Measurements from ENCODE around the gene CD99L2. TPM values are rescaled to one million over a fixed set of nuclear protein-coding genes. Genes with fewer than 3 reads are reported as not detected.

The CD99L2 gene
- total RNA-seq, 1 experiment from 2014 or later = 7.3 TPM

GRCh38 chrX:150873616-150874015, 24.9 kb downstream of the CD99L2 start:
- no peak overlapping the region for H3T11ph ChIP-seq (ENCODE audit: low read length)
- no peak overlapping the region for H4K5ac ChIP-seq (ENCODE audit: insufficient read length, low read depth, low read length)
- H3K4me1 ChIP-seq (ENCODE audit: insufficient read depth, low read length) = peaks cover 10% of the 10 kb centered on the region; the same call in 1 of the 2 replicates
- Mint-ChIP-seq H3K4me1 (peaks cover 32 to 36% of the 10 kb centered on the region in 2 experiments), H3K27me3 (ENCODE audit: low read depth) (no peaks in the 10 kb centered on the region), H3K36me3 (ENCODE audit: insufficient read depth in 1 of 3, low read depth in 3 of 3) (peaks cover 18 to 22% (median 20%) of the 10 kb centered on the region in 3 experiments), H3K9me3 (peaks cover 59 to 83% of the 10 kb centered on the region in 2 experiments), H3K4me3 (no peak overlapping the region), H3K27ac (no peak overlapping the region)
- no peak overlapping the region for H3K4ac ChIP-seq (ENCODE audit: low read depth, low read length)
- H3K14ac ChIP-seq (ENCODE audit: insufficient read depth, low read length) = no peak overlapping the region
- H3K23ac ChIP-seq (ENCODE audit: insufficient read length, low read depth, low read length) = no peak overlapping the region
- no peak overlapping the region for H4K91ac ChIP-seq (ENCODE audit: insufficient read length, low read depth, low read length)
- no peak overlapping the region for H3K56ac ChIP-seq (ENCODE audit: insufficient read length, low read depth, low read length)
- H3K79me2 ChIP-seq (ENCODE audit: insufficient read depth, low read length) = peaks cover 2% of the 10 kb centered on the region; the same call in 1 of the 2 replicates
- H2BK15ac ChIP-seq (ENCODE audit: low read depth, low read length) = no peak overlapping the region
- no peak overlapping the region for H2AK5ac ChIP-seq (ENCODE audit: insufficient read length, low read length)
- no peak overlapping the region for H4K8ac ChIP-seq (replicated peaks; ENCODE audit: insufficient read length, low read depth, low read length)
- no peak overlapping the region for H2BK5ac ChIP-seq (ENCODE audit: insufficient read length, low read length)
- no peaks in the 10 kb centered on the region for H3K79me1 ChIP-seq (ENCODE audit: insufficient read depth, low read depth, low read length, poor library complexity, severe bottlenecking)
- no peak for DNase-seq
- H4K20me1 ChIP-seq (ENCODE audit: control insufficient read depth, insufficient read depth, insufficient read length) = no peaks in the 10 kb centered on the region
- H3K9me3 ChIP-seq (ENCODE audit: control insufficient read depth, low read depth, low read length) = peaks cover 6% of the 10 kb centered on the region
- WGBS (ENCODE audit: extremely low coverage, insufficient read length, low lambda C conversion rate) = no CpG with 5 or more reads among the region's 1 CpG
- no peak overlapping the region for H2AFZ ChIP-seq (ENCODE audit: low read length)
- H3K9ac ChIP-seq (ENCODE audit: extremely low read depth, insufficient read length, low read length) = no peak overlapping the region
- TF ChIP-seq CTCF (conservative IDR thresholded peaks at IDR 0.05) = no peak
- no peak overlapping the region for H3K18ac ChIP-seq (ENCODE audit: insufficient read length, low read depth, low read length)
- no peak overlapping the region for H3K4me2 ChIP-seq (ENCODE audit: insufficient read depth, insufficient read length, low read length)
- no peak overlapping the region for H2BK20ac ChIP-seq (ENCODE audit: low read depth, low read length, poor library complexity, severe bottlenecking)
- H3K27ac ChIP-seq (ENCODE audit: insufficient read length, low read depth, low read length) = no peak overlapping the region
- no peak overlapping the region for H2BK120ac ChIP-seq (ENCODE audit: low read depth, low read length, poor library complexity, severe bottlenecking)
- no peak overlapping the region for H2BK12ac ChIP-seq (ENCODE audit: insufficient read length, low read depth, low read length)
- H3K23me2 ChIP-seq (ENCODE audit: insufficient read length, low read depth, low read length, poor library complexity, severe bottlenecking) = no peaks in the 10 kb centered on the region
- no peaks in the 10 kb centered on the region for H3K27me3 ChIP-seq (ENCODE audit: insufficient read depth, low read length)
